Neural cell (in vitro differentiated cells): ENCODE data around the gene NTSR2. TPM values are rescaled to one million over a fixed set of nuclear protein-coding genes. Genes with fewer than 3 reads are reported as not detected.

Experiments used
- H2AFZ ChIP-seq: fragments of 200-600, 300-800 bp; sonication (generic), shearing (Covaris generic); 2 replicates; pipeline ENCODE4 v1.6.0; 2014; ENCODE audit warnings: low read depth, mild to moderate bottlenecking, antibody characterized with exemption, low read length, moderate library complexity
- H3F3A ChIP-seq: fragments of 200-600 bp; shearing (Covaris generic); 2 replicates; pipeline ENCODE4 v1.6.1; 2016; ENCODE audit warnings: mild to moderate bottlenecking, moderate library complexity, mixed read lengths, antibody characterized with exemption, low read length; ENCODE audit not compliant: insufficient read depth, poor library complexity, severe bottlenecking
- H3K27ac ChIP-seq: fragments of 200-600, 300-800 bp; sonication (generic), shearing (Covaris generic); 2 replicates; pipeline ENCODE4 v1.5.1; 2014; ENCODE audit warnings: mild to moderate bottlenecking, low read length, moderate library complexity
- H3K27me3 ChIP-seq: fragments of 300-800, 200-600 bp; sonication (generic), shearing (Covaris generic); 2 replicates; pipeline ENCODE4 v1.6.0; 2014; ENCODE audit warnings: mild to moderate bottlenecking, low read depth, low read length, moderate library complexity; ENCODE audit not compliant: insufficient read depth
- H3K36me3 ChIP-seq: fragments of 300-800, 200-600 bp; sonication (generic), shearing (Covaris generic); 2 replicates; pipeline ENCODE4 v1.5.1; 2014; ENCODE audit warnings: mild to moderate bottlenecking, antibody characterized with exemption, low read length, moderate library complexity; ENCODE audit not compliant: insufficient read depth
- H3K4me2 ChIP-seq: fragments of 300-800, 200-600 bp; sonication (generic), shearing (Covaris generic); 2 replicates; pipeline ENCODE4 v1.6.0; 2014; ENCODE audit warnings: mild to moderate bottlenecking, low read length
- H3K4me3 ChIP-seq: fragments of 300-800, 200-600 bp; sonication (generic), shearing (Covaris generic); 2 replicates; pipeline ENCODE4 v1.5.1; 2014; ENCODE audit warnings: mild to moderate bottlenecking, low read length, moderate library complexity
- H3K79me2 ChIP-seq: fragments of 200-600 bp; shearing (Covaris generic); replicated peaks from 2 replicates; pipeline ENCODE4 v1.6.0; 2014; ENCODE audit warnings: mild to moderate bottlenecking, low read length, moderate library complexity; ENCODE audit not compliant: insufficient read depth
- H3K9ac ChIP-seq: fragments of 300-800, 200-600 bp; sonication (generic), shearing (Covaris generic); 2 replicates; pipeline ENCODE4 v1.6.1; 2016; ENCODE audit warnings: mild to moderate bottlenecking, low read length, mixed read lengths
- H3K9me2 ChIP-seq: fragments of 200-600 bp; shearing (Covaris generic); 2 replicates; pipeline ENCODE4 v1.6.1; 2016; ENCODE audit warnings: mild to moderate bottlenecking, low read length, mixed read lengths; ENCODE audit not compliant: insufficient read depth
- H3K9me3 ChIP-seq: fragments of 200-600, 300-800 bp; sonication (generic), shearing (Covaris generic); 2 replicates; pipeline ENCODE4 v1.6.1; 2016; ENCODE audit warnings: mild to moderate bottlenecking, mixed run types, low read length, moderate library complexity, mixed read lengths
- H4K20me1 ChIP-seq: fragments of 200-600 bp; shearing (Covaris generic); 2 replicates; pipeline ENCODE4 v1.6.1; 2016; ENCODE audit warnings: mild to moderate bottlenecking, mixed run types; ENCODE audit not compliant: insufficient read depth
- CTCF ChIP-seq: fragments of 450-650 bp; IDR thresholded peaks from 2 replicates; pipeline ENCODE4 v1.5.1; 2014; ENCODE audit warnings: antibody characterized with exemption, mild to moderate bottlenecking, moderate library complexity; ENCODE audit not compliant: poor library complexity, severe bottlenecking
- EP300 ChIP-seq: fragments of 450-650 bp; conservative IDR thresholded peaks from 2 replicates; pipeline ENCODE4 v1.6.1; 2014; ENCODE audit warnings: antibody characterized with exemption, mild to moderate bottlenecking, moderate library complexity; ENCODE audit not compliant: poor library complexity, severe bottlenecking
- EZH2 ChIP-seq: fragments of 200-600, 300-800 bp; shearing (Covaris generic), sonication (generic); IDR thresholded peaks from 2 replicates; pipeline ENCODE4 v1.6.1; 2014; ENCODE audit warnings: antibody characterized with exemption, low read length, borderline replicate concordance, mild to moderate bottlenecking; ENCODE audit not compliant: insufficient read depth, poor library complexity, severe bottlenecking
- MXI1 ChIP-seq: fragments of 450-650 bp; conservative IDR thresholded peaks from 2 replicates; pipeline ENCODE4 v1.6.1; 2014; ENCODE audit warnings: antibody characterized with exemption, mild to moderate bottlenecking; ENCODE audit not compliant: poor library complexity, severe bottlenecking
- POLR2AphosphoS5 ChIP-seq: IDR thresholded peaks from 2 replicates; pipeline ENCODE4 v1.6.1; 2012
- RAD21 ChIP-seq: fragments of 450-650 bp; conservative IDR thresholded peaks from 2 replicates; pipeline ENCODE4 v1.6.1; 2014; ENCODE audit warnings: antibody characterized with exemption, mild to moderate bottlenecking, moderate library complexity
- SMC3 ChIP-seq: fragments of 450-650 bp; conservative IDR thresholded peaks from 2 replicates; pipeline ENCODE4 v1.6.1; 2014; ENCODE audit warnings: antibody characterized with exemption, mild to moderate bottlenecking, moderate library complexity; ENCODE audit not compliant: poor library complexity
- TAF1 ChIP-seq: IDR thresholded peaks from 2 replicates; pipeline ENCODE4 v1.6.1; 2012; ENCODE audit warnings: low read depth
- polyA plus RNA-seq: library from polyadenylated mRNA; depleted of rRNA; stranded (reverse); fragments of >200 nt; gene quantifications from 2 replicates; pipeline ENCODE4 v1.2.3, GENCODE V29; 2014
- TF ChIP-seq, protein P1 (sequence below): IDR thresholded peaks from 2 replicates; pipeline ENCODE4 v1.6.1; 2012; ENCODE audit warnings: borderline replicate concordance

NTSR2 gene
- polyA plus RNA-seq, 1 donor from 2014 or later = not detected

- Histone ChIP-seq H2AFZ (no peak overlapping the region), H3K36me3 (no peaks in the 10 kb centered on the region)
Observed at GRCh38 chr2:11616097-11616687, 53.8 kb downstream of the NTSR2 start.

GRCh38 chr2:11615209-11615608 is 54.8 kb downstream of the NTSR2 start:
- TF ChIP-seq EP300 = no peak
- no peak for TF ChIP-seq TAF1
- no peak for TF ChIP-seq EZH2
- no peak for TF ChIP-seq POLR2AphosphoS5
- TF ChIP-seq MXI1 = no peak
- TF ChIP-seq CTCF = no peak
- no peak for TF ChIP-seq SMC3
- TF ChIP-seq, protein P1, sequence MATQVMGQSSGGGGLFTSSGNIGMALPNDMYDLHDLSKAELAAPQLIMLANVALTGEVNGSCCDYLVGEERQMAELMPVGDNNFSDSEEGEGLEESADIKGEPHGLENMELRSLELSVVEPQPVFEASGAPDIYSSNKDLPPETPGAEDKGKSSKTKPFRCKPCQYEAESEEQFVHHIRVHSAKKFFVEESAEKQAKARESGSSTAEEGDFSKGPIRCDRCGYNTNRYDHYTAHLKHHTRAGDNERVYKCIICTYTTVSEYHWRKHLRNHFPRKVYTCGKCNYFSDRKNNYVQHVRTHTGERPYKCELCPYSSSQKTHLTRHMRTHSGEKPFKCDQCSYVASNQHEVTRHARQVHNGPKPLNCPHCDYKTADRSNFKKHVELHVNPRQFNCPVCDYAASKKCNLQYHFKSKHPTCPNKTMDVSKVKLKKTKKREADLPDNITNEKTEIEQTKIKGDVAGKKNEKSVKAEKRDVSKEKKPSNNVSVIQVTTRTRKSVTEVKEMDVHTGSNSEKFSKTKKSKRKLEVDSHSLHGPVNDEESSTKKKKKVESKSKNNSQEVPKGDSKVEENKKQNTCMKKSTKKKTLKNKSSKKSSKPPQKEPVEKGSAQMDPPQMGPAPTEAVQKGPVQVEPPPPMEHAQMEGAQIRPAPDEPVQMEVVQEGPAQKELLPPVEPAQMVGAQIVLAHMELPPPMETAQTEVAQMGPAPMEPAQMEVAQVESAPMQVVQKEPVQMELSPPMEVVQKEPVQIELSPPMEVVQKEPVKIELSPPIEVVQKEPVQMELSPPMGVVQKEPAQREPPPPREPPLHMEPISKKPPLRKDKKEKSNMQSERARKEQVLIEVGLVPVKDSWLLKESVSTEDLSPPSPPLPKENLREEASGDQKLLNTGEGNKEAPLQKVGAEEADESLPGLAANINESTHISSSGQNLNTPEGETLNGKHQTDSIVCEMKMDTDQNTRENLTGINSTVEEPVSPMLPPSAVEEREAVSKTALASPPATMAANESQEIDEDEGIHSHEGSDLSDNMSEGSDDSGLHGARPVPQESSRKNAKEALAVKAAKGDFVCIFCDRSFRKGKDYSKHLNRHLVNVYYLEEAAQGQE = no peak
- TF ChIP-seq RAD21 = no peak
- Histone ChIP-seq H2AFZ (no peak overlapping the region), H3K79me2 (no peaks in the 10 kb centered on the region), H3K4me2 (no peak overlapping the region), H3K9me2 (no peaks in the 10 kb centered on the region), H3F3A (no peaks in the 10 kb centered on the region), H3K9me3 (no peaks in the 10 kb centered on the region), H3K27ac (no peak overlapping the region), H3K4me3 (no peak overlapping the region), H3K9ac (no peak overlapping the region), H3K36me3 (no peaks in the 10 kb centered on the region), H3K27me3 (no peaks in the 10 kb centered on the region), H4K20me1 (no peaks in the 10 kb centered on the region)

More at GRCh38 chr2:11616097-11616687, 53.8 kb downstream of the NTSR2 start:
- no peaks in the 10 kb centered on the region for H4K20me1 ChIP-seq
- H3K27me3 ChIP-seq = no peaks in the 10 kb centered on the region
- no peak overlapping the region for H3K4me3 ChIP-seq
- no peaks in the 10 kb centered on the region for H3F3A ChIP-seq
- H3K9me2 ChIP-seq = no peaks in the 10 kb centered on the region
- H3K9me3 ChIP-seq = no peaks in the 10 kb centered on the region
- no peak overlapping the region for H3K4me2 ChIP-seq
- H3K79me2 ChIP-seq = no peaks in the 10 kb centered on the region
- TF ChIP-seq RAD21 (no peak), CTCF (no peak), MXI1 (no peak), EP300 (no peak), SMC3 (no peak)
- TF ChIP-seq, protein P1 = no peak
- no peak overlapping the region for H3K27ac ChIP-seq
- H3K9ac ChIP-seq = no peak overlapping the region
